Stimulated activated CD8-positive, alpha-beta memory T cell treated with anti-CD3 and anti-CD28 coated beads, Interleukin-15, amount 100 ng/mL, for 1 hour (primary cell): ENCODE measurements around the gene EFCAB9.
"Not testable (repeated sequence)": the region's sequence is repeated elsewhere in the genome, so short reads cannot be mapped to it uniquely, and the experiment has no call there.

ENCODE experiments used
- DNase-seq: peaks from one replicate; pipeline ENCODE4 v3.0.0-alpha.2; 2020; ENCODE audit warnings: low read depth

EFCAB9 gene

DNA sequence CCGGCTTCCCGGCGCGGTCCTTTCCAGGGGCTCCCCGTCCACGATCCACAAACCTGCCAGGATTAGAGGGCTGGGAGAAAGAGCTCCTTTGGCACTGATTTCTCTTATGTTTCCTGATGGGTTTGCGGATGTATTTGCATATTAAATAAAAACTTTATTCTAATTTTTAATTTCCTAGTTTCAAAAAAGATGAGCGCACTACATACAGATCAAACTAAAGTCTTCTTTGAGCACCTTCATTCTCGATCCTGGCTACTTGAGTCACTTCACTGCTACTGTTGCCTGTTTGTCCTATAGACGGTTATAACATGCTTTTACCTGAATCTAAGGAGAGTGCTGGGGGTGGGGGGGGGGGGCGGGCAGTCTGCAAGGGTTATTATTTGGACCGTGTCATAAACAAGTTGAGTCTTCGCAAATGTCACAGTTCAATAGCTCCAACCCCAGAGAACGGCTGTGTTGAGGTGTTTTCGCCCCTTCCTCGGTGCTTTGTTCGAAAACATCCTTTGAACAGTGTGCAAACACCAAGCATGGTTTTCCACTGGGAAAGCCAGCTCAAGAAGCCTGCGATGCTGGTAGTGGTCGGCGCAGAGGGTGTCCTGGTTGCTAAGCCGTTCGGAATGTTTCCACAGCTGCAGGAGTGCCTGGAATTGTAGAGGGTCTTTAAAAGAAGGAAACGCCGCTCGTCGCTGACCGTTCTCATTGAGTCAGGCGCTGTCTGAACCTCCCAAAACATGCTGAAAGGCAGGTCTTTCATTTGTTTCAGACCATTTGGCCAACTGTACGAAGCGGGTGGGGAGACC is 4.9 kb upstream of the EFCAB9 start:
- no peak for DNase-seq

DNA sequence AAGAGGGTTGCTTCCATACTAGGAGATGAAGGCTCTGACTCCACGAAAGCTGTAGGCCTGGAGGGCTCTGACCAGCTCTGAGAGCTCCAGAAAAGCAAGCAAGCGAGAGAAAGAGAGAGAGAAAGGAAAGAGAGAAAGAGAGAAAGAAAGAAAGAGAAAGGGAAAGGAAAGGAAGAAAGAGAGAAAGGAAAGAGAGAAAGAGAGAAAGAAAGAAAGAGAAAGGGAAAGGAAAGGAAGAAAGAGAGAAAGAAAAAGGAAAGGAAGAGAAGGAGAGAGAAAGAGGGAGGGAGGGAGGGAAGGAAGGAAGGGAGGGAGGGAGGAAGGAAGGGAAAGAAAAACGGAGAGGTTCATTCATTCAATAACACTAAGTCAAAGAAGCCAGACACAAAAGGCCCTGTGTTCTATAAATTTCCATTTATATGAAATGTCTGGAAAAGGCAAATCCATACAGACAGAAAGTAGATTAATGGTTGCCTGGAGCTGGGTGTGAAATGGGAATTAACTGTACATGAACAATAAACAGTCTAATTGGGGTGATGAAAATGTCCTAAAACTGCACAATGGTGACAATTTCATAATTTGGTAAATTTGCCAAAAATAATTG is 4.2 kb upstream of the EFCAB9 start:
- no peak for DNase-seq

DNA sequence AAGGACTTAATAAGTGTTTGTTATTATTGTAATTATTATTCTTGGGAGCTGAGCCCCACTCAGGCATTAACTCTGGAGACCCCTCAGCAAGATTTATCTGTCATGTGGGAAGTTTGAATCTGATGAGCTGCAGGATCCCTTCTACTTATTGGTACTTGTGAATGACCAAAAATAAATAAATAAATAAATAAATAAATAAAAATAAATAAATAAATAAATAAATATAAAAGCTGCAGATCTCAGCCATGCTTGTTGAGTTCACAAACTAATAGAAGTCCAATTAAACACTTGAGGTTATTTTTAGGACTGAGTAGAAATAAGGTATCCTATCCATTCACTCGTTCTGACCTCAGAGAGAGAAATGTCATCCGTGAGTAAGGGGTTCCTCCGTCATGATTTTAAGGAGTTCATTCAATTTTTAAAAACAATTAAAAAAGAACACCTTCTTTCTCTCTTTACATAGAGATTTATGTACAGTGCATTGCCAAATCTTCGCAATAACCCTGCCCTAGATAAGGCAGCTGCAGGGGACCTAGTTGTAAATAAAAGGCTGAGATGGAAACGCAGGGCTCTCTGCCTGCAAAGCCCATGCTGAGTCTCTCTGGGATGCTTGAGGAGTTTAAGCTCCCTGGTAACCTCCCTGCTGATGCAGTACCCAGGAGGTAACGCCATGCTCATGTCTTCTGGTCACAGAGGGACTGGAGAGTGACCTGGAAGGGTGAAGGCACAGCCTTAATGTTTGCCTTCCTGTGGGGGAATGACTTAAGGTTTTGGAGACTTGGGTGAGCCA is 1.2 kb downstream of the EFCAB9 start:
- DNase-seq: no peak

DNA sequence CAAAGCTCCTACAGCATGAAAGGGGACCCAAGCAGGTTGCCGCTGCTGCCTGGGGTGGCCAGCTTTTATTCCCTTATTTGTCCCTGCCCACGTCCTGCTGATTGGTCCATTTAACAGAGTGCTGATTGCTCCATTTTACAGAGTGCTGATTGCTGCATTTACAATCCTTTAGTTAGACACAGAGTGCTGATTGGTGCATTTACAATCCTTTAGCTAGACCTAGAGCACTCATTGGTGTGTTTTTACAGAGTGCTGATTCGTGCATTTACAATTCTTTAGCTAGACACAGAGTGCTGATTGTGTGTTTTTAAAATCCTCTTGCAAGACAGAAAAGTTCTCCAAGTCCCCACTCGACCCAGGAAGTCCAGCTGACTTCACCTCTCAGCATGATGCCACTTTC is 3.8 kb downstream of the EFCAB9 start:
- DNase-seq: not testable (repeated sequence)

DNA sequence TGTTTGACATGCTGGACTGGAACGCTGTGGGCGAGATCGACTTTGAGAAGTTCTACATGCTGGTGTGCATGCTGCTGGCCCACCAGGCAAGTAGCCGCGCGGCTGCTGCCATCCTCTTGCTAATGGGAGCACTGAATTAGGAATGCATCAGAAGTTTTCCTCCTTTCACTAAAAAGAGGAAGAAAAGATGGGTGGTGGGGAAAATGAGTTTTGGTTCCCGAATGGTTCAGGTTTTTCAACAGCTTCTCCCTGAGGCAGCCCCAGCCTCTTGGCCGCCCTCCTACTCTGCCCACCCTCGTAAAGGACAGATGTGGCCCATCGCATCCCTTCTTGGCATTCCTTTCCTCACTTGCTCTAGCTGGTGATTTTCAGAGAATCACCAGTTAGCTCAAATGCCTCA is 5.5 kb downstream of the EFCAB9 start:
- no peak for DNase-seq

DNA sequence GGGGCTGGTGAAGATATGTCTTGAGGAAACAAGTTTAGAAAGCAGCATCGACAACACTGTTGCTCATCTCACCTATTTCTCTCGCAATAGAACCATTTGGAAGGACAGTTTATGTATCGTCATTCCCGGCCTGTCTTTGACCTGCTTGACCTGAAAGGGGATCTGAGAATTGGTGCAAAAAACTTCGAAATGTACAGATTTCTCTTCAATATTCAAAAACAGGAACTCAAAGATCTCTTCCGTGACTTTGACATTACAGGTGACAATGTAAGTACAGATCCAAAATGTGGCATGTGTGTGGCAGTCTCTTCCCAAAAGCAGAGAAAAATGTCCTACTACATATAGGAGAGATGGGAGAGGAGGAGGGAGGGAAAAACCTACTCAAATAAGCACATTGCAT is 6.5 kb downstream of the EFCAB9 start:
- no peak for DNase-seq

DNA sequence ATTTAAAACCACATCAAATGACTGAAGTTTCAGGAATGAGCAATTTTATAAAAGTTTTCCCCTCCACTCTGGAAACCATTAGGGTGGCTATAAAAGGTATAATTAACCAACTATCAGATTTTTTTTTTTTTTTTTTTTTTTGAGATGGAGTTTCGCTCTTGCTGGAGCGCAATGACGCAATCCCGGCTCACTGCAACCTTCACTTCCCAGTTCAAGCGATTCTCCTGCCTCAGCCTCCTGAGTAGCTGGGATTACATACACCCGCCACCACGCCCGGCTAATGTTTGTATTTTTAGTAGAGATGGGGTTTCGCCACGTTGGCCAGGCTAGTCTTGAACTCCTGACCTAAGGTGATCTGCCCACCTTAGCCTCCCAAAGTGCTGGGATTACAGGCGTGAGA is 12.0 kb downstream of the EFCAB9 start:
- not testable (repeated sequence) for DNase-seq

DNA sequence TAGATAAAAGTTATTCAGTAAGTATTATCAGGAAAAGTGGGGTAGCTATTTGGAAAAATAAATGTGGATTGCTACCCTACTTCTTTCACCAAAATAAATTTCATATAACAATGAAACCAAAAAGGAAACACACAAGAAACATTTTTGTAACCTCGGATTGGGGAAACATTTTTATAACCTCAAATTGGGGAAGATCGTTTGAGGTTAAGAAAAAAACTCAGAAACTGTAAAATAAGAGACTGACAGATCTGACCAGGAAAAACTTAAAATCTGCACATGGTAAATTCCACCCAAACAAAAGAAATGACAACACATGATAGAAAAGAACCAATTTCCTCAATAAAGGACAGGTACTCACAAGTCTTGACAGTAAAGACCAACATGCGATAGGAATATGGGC is 13.5 kb downstream of the EFCAB9 start:
- DNase-seq: no peak

DNA sequence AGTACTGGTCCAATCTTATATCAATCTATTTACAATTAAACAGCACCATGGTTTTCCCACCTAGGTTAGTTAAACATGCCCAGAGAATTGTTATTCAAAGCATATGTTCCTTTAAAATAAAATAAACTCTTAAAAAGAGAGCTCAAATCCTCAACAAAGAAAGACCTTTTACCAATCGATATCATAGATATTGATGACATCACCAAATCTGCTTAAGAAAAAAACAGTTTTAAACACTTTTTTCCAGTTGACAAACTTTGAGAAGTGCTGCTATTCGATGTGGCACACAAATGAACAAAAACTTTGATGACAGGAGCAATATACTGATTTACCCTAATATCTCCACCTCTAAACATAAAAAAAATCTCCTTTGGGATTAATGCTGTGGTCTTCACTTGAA is 15.7 kb downstream of the EFCAB9 start:
- DNase-seq: no peak

DNA sequence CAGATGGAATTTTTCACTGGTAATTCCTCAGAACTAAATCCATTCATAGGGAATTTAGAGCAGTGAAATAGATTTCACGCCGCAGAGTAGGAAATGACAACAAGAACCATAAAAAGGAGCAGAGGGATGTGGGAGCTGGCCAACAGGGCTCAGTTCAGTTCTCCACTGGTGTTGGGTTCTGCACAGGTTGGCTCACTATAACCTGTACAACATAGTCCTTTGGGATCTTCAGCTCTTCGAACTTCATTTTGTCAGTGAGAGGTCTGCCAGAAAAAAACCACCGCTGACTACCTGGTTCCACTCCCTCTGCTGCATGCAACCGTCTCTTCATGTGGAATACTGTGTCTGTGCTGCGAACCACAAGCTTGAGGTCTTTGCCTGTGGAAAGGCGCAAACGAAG is 17.7 kb downstream of the EFCAB9 start:
- DNase-seq: no peak

DNA sequence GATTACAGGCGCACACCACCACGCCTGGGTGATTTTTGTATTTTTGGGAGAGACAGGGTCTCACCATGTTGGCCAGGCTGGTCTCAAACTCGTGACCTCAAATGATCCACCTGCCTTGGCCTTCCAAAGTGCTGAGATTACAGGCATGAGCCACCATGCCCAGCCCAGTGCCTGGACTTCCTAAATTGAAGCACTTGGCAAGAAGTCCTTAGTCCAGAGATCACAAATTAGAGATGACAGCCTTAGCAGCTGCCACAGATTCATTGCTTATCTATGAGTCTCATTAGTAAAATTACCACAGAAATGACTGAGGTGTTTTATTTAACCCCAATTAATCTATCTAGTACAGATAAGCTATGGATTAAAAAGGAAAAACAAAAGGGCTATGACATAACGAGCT is 19.2 kb downstream of the EFCAB9 start:
- no peak for DNase-seq

DNA sequence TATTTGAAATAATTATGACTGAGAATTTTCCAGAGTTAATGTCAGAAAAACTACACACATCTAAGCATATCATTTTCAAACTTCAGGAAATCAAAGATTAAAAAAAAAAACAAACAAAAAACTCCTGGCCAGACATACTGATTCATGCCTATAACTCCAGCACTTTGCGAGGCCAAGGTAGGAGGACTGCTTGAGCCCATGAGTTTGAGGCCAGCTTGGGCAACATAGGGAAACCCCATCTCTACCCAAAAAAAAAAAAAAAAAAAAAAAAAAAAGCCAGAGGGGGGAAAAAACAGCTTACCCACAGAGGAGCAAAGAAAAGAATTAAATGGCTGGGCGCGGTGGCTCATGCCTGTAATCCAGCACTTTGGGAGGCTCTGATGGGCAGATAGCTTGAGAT is 22.4 kb downstream of the EFCAB9 start:
- no peak for DNase-seq

DNA sequence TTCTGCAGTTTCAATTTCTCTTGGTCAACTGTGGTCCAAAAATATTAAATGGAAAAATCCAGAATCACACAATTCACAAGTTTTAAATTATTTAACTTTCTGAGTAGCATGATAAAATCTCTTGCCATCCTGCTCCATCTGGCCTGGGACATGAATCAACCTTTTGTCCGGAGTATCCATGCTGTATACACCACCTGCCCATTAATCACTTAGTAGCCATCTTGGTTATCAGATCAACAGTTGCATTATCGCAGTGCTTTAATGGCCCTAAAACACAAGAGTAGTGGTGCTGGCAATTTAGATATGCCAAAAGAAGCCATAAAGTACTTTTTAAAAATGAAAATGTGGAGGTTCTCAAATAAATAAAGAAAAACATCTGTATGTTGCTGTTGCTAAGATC is 25.3 kb downstream of the EFCAB9 start:
- no peak for DNase-seq

DNA sequence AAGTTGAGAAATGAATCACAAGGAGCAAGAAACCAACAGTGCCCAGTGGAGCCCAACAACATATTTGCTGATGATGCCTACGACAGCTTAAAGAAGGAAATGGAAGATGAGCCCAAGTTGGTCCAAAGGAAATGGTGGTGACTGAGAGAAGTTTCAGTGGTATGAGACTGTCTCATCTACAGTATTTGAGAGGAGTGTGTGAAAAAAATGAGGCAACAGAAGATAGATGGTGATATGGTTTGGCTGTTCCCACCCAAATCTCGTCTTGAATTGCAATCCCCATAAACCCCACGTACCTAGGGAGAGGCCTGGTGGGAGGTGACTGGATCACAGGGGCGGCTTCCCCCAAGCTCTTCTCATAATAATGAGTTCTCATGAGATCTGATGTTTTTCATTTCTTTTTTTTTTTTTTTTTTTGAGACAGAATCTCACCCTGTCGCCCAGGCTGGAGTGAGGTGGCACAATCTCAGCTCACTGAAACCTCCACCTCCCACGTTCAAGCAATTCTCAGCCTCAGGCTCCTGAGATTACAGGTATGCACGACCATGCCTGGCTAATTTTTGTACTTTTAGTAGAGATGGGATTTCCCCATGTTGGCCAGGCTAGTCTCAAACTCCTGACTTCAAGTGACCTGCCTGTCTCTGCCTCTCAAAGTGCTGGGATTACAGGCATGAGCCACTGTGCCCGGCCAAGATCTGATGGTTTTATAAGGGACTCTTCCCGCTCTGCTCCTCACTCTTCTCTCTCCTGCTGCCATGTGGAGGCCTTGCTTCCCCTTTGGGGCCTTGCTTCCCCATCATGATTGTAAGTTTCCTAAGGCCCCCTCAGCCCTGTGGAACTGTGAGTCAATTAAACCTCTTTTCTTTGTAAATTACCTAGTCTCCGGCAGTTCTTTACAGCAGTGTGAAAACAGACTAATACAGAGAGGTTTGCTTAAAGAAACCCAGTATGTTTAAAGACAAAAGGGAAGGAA is 30.2 kb downstream of the EFCAB9 start:
- no peak for DNase-seq

DNA sequence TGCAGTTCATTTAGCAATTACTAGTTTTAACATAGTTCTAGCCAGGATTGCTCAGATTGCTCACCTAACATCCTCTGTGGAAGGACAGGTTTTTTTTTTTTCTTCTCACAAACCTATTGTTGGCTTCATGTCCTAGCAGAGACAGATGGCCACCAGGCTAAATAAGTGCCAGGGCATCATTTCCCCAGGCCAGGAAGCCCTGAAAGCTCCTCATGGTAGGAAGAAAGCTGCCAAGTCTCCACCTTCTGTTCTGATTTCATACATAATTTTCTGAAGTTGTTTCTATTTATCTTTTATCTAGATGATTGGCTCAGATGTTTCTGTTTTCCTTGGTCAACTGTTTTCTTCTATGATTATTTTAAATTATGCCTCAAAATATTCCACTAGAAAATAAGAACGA is 31.0 kb downstream of the EFCAB9 start:
- no peak for DNase-seq

DNA sequence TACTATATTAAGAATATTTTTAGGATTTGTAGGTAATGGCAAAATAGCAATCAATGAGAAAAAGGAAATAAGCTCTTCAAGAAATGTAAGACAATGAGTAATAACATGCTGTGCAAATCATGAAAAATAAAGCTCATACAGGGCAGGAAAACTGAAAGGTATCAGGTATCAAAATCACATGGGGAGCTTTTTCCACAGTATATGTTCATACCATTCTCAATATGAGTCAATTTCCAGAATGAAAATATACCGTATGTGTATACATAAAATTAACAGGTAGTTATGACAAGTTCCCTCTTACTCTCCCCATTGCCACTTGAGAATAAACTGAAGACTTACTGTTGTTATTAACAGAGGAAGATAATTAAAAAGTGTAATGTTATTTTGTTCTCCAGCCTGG is 35.9 kb downstream of the EFCAB9 start:
- DNase-seq: no peak

DNA sequence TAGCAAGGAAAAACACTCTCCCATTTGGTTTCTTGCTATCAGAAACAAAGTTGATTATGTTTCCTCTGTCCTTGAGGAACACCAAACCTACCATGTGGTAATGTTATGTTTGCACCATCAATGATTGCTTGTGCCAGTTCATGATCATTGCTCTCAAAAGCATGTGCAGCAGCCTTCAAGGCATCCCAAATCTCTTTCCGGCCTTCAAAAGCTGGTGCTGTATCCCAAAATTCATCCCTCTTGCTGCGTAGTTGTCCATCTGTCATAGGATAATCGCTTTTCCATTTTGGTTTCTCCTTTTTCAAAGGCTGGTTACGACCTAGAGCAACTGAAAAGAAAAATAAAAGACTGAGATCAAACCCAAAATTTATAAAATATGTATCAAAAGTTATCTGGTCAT is 40.1 kb downstream of the EFCAB9 start:
- DNase-seq: no peak

DNA sequence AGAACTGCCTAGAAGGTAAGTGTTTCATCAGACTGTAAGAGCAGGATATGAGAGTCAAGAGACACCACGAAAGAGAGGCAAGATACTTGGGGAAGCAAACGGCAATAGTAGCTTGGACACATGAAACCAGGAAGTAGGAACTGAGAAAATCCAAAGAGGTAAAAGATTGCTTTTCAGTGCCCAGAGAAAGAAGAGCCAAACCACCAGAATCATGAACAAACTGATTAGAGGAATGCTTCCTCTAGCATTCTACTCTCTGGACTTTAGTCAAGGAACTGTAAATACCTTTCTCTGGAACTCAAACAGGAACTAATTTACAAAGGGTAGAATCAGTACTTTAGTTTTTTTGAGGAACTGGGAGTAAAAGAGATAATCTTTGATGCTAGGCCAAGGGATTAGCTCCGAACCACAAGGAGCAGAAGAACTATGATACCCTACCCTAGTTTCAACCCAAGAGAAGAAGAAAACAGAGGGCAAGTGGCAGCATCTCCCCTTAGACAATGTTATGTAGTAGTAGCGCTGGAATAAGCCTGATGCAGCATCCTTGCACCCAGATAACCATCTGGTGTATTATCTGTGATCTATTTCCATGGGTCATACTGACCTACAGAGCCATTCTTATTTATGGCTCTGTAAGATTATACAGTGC is 41.3 kb downstream of the EFCAB9 start:
- no peak for DNase-seq

DNA sequence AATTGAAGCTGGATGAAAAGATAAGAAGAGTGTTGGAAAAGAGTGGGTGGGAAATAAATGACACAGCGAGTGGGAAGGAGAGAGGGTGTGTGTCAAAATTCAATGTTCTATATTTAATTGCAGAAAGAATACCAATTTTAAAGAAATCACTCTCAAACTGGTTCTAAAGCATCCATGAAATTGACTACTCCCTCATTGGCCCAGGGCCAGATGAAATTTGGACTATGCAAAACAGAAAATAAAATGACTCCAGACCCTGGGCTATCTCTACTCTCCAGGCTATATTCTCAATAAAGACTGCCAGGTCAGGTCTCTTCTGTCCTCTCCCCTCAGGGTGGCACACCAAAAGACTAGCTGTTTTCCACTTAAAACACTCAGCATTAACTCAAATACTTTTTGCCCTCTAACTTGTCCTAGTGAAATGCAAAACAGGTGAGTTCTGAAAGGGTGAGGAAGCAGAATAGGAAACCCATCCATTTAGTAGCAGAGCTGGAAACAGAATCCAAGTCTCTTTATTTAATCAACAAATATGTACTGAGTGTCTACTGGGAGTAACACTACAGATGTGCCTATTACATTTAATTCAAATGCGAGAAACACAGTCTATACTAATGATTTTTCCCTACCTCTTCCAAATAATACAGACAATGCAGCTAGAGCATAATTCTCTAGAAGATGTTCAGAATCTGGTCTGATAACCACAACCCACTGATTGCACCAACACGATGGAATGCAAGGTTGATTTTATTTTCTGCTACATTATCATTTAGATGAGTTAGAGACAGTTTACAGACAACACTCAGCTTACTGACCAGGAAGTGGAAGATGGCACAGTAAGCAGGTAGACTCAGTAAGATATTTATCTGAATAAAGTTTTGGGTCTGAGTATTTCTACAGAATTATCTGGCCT is 42.1 kb downstream of the EFCAB9 start:
- DNase-seq: no peak

DNA sequence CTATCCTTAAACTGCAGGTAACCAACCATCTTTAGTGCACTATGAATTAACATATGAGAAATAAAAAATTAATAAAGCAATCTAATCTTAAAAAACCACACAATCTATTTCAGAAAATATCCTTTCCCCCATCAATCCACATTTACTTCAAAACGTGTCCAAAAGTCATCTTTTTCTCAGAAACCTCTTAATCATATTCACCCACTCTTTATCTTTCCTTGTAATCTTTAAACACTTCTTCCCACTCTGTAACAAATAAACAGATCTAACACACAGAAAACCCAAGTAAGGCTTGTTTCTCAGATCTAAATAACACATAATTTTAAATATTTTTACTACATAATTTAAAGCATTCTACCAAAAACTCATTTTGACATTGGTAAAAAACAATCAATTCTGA is 44.4 kb downstream of the EFCAB9 start:
- no peak for DNase-seq
